Activated CD8-positive, alpha-beta memory T cell treated with anti-CD3 and anti-CD28 coated beads for 4 hours (primary cell): Measurements from ENCODE around the gene KMT2A.

Source experiments
- DNase-seq, 2 donors: peaks; one replicate each; pipeline ENCODE4 v3.0.0-alpha.2; 2020; ENCODE audit warnings: low read depth in 2 of 2

The KMT2A gene

GRCh38 chr11:118488480-118489109, 52.3 kb downstream of the KMT2A start:
- peak; percentile 63 to 64 for DNase-seq

GRCh38 chr11:118491041-118491440, 54.7 kb downstream of the KMT2A start:
- no peak for DNase-seq

- no peak for DNase-seq
These were observed 61.5 kb downstream of the KMT2A start for GRCh38 chr11:118497831-118498230.

GRCh38 chr11:118503216-118503615, 66.9 kb downstream of the KMT2A start:
- DNase-seq = no peak

GRCh38 chr11:118511601-118512000, 75.3 kb downstream of the KMT2A start:
- no peak for DNase-seq

GRCh38 chr11:118514103-118514502, 77.8 kb downstream of the KMT2A start:
- no peak for DNase-seq

- no peak for DNase-seq
These were observed 83.3 kb downstream of the KMT2A start for GRCh38 chr11:118519549-118519948.

- DNase-seq = no peak
These were observed 85.6 kb downstream of the KMT2A start for GRCh38 chr11:118521892-118522311.

GRCh38 chr11:118522571-118523072, 86.3 kb downstream of the KMT2A start:
- no peak for DNase-seq

- no peak for DNase-seq
These were observed 88.1 kb downstream of the KMT2A start for GRCh38 chr11:118524356-118524755.

GRCh38 chr11:118524757-118525470, 88.6 kb downstream of the KMT2A start:
- DNase-seq = no peak

- no peak for DNase-seq
These were observed 90.4 kb downstream of the KMT2A start for GRCh38 chr11:118526688-118527087.

- no peak for DNase-seq
These were observed 90.8 kb downstream of the KMT2A start, which contains the start of gene TTC36 for GRCh38 chr11:118527109-118527508. TTC36 (plus strand) TSS chr11:118527474; CDS start chr11:118527495, 21 bp downstream.

GRCh38 chr11:118528511-118528910, 92.2 kb downstream of the KMT2A start:
- no peak for DNase-seq

GRCh38 chr11:118529584-118530175, 93.4 kb downstream of the KMT2A start:
- DNase-seq = no peak

- no peak for DNase-seq
These were observed 93.9 kb downstream of the KMT2A start for GRCh38 chr11:118530180-118530682.

GRCh38 chr11:118530683-118531596, 94.6 kb downstream of the KMT2A start, which contains the start of gene TMEM25:
TMEM25 (plus strand) TSS chr11:118531192; CDS start chr11:118531802, 610 bp downstream.
- peak; percentile 45 to 48 for DNase-seq

- no peak for DNase-seq
These were observed 95.3 kb downstream of the KMT2A start for GRCh38 chr11:118531597-118532084.

- no peak for DNase-seq
These were observed 95.8 kb downstream of the KMT2A start for GRCh38 chr11:118532091-118532490.

GRCh38 chr11:118532852-118533768, 96.8 kb downstream of the KMT2A start:
- DNase-seq = no peak
